Dermis blood vessel endothelial cell (primary cell): ENCODE data around the gene MPP2. TPM values are rescaled to one million over a fixed set of nuclear protein-coding genes. Genes with fewer than 3 reads are reported as not detected.
"Not testable (repeated sequence)": the region's sequence is repeated elsewhere in the genome, so short reads cannot be mapped to it uniquely, and the experiment has no call there.

Source experiments
- DNase-seq: peaks from one replicate; pipeline ENCODE4 v3.0.0; 2010
- total RNA-seq: library from RNA; depleted of rRNA; stranded (reverse); fragments of >200 nt; gene quantifications from 2 replicates; pipeline ENCODE4 v1.2.3, GENCODE V29; 2014

The MPP2 gene
- total RNA-seq, 1 donor from 2014 or later, result 0.34 TPM

DNA sequence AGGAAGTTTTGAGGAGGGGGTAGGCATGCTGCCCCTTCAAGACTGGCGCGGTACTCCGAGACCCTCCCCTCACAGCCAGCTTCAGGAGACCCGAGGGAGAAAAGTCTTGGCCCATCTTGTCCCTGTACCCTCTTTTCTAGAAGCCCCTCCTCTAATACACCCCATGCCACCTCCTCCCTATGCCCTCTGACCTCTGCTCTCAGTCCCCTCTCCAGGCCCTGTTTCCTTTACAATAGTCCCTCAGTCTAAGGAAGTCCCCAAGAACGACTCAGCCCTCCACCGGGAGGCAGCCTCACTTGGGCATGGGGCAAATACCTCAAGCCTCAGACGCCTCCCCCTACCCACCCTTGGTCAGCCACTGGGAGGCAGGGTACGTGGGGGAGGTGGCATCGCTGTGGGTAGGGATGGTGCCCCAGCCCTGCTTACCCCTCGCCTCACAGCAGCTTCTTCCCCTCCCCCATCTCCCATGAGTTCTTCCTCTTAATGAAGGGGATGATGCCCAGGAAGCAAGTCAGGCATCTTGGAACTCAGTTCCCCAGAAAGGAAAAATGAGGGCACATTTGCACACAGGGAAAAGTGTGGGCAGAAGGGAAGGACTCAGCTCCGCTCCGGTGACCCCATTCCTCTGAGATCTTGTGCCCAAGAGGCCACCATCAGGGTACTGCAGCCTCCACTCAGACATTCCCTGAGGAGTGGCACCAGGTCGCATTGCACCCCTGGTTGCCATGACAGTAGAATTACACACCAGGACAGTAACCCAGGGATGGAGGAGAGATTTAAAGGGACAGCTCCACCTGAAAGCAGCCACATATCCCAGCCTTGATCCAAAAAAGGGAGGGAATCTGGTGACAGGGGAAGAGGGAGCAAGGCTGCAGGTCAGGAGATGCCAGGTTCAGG lies 6.2 kb downstream of the MPP2 start:
- no peak for DNase-seq

GRCh38 chr17:43900183-43900857 lies 7.0 kb downstream of the MPP2 start:
- DNase-seq, result peak; percentile 89

DNA sequence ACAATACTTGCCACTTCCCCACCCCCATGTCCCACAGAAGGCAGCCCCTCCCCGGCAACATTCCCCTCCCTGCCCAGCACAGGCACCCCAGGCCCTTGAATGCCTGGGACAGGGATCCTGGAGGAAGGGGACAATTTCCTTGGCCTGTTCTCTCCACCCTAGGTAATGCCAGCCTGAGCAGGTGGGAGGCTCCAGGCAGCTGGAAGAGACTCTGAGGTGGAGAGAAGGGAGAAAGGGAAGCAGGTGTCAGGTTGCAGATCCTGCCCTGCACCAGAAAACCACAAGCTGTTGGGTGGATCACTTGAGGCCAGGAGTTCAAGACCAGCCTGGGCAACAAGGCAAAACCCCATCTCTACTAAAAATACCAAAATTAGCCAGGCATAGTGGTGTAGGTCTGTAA lies 8.9 kb downstream of the MPP2 start:
- no peak for DNase-seq

- DNase-seq, result no peak
Observed at GRCh38 chr17:43897831-43898230, 9.5 kb downstream of the MPP2 start.

DNA sequence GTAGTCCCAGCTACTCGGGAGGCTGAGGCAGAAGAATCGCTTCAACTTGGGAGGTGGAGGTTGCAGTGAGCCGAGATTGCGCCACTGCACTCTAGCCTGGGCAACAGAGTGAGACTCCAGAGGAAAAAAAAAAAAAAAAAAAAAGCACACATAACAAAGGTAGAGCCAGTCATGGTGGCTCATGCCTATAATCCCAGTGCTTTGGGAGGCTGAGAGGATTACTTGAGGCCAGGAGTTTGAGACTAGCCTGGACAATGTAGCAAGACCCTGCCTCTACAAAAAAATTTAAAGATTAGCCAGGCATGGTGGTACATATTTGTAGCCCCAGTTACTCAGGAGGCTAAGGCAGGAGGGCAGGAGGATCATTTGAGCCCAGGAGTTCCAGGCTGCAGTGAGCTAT lies 12.8 kb downstream of the MPP2 start:
- not testable (repeated sequence) for DNase-seq

GRCh38 chr17:43892647-43892952 lies 14.7 kb downstream of the MPP2 start:
- DNase-seq, result no peak

DNA sequence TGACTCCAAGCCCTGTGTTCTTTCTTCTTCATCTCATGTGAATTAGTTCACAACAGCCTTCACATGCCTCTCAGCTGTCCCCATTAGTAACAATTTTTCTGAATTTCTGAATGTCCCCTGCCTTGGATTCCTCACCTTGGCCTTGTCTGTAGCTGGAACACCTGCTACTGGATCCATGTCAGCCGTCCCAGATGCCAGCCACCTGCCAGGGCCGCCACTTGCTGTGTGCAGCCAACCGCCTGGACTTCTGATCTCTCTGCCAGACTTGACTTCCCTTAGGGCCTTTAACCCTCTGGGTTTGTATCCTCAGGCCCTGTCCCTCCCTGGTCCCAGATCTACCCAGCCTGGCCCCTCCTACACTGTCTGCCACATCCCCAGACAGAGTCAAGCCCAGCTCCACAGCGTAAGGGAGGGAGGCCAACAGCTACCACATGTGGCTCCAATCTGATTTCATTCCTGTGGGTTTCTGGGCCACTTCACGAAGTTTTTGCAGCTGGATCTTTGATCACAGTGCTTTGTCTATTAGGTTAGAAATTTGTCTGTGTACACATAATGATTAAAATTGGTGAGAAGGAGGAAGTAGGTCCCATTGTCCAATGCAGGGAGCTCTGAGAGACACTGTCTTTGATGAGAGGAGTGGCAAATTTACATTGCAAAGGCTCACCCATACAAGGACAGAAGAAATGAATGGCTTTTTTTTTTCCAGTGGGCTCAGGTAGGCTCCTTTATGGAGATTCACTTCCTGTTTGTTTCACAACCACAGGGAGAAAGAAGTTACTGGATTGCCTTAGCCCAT lies 15.3 kb downstream of the MPP2 start:
- no peak for DNase-seq

DNA sequence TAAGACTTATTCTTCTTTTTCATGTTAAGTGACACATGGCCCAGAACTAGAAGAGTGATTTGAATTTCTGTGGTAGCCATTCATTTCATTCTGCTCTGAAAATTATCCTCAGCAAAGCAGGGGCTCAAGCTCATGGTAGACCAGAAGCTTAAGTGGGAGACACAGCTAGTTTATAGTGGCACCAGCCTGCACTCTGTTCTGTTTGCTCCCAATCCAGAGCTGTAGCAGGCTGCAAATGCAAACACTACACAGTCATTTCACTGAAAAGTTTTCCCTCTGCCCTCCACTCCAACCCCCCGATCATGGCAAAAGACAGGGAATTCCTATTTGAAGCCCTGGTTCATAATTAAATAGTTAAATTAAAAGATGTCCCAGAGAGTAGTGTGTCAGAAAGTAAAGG lies 17.1 kb downstream of the MPP2 start:
- no peak for DNase-seq

GRCh38 chr17:43888548-43888947 lies 18.8 kb downstream of the MPP2 start:
- DNase-seq, result no peak

DNA sequence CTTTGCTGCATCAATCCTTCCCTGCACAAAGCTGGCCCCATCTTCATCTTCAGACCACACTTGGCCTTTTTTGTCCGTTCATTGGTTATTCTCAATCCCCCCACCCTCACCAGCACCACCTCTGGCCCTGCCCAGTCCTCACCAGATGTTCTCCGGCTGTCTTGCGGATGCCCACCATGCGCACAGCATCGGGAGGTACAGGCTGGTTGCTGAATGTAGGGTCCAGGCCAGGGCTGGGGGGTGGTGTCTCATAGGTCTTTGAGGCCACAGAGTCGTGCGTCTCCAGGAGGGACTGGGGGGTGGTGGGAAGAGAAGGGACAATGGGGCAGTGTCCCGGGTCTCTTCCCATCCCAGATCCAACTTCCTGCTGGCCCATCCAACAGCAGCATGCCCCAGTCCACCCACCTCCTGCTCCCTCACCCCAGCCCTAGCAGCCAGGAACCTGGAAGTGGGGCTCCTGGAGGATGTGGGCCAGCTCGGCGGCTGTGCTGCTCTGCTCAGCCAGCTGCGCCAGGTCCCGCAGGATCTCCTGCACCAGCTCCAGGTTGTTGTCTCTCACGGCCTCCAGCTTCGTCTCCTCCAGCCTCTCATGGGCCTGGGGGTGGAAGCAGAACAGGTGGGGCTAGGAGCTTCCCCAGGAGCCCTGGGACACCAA lies 24.4 kb downstream of the MPP2 start:
- no peak for DNase-seq

GRCh38 chr17:43881758-43882505 lies 25.4 kb downstream of the MPP2 start:
- DNase-seq, result no peak

DNA sequence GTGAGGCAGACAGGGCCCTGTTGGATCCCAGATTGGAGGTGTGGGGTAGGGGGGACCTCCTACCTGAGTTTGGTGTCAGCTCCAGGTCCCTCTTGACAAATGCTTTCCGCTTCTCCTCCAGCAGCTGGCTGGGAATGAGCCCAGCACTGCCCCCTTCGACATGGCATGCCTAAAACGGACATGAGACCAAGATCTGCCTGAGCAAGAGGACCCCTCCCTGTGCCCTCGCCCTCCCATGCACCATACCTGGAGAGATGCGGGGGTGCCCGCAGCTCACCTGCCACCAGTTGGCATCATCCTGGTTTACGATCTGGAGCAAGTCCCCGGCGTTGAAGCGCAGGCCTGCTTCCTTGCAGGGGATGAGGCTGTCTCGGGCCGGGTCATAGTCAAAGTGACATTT lies 26.2 kb downstream of the MPP2 start:
- no peak for DNase-seq

GRCh38 chr17:43880420-43880991 lies 26.8 kb downstream of the MPP2 start:
- DNase-seq, result peak; percentile 62

DNA sequence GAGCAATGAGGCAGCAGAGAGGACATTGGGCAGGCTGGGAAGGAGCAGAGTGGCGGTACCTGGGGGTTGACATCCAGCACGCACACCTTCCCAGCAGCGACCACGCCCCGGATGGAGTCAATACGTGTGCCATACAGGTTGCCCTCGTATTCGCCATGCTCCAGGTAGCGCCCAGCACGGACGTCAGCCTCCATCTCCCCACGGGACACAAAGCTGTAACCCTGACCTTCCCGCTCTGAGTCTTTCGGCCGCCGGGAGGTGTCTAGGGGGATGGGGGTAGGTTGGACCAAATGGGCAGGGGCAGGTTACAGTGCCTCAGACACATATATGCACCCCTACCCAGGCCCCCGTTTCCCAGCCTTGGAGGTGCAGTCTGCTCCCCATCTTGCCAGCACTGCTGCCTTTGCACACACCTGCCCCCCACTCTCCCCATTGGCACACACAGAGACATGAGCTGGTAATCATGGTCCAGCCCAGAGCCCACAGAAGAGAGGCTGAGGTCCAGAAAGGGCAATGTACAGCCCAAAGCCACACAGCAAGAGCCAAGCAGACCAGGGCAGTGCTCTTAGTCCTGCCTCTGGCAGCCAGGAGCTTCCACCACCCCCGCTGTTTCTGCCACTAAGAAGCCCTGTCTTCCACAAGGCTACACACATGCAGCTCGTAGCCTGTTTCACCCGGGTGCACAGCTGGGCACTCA lies 27.5 kb downstream of the MPP2 start:
- DNase-seq, result no peak

- peak; percentile 81 for DNase-seq
Observed at GRCh38 chr17:43878260-43879175, 28.8 kb downstream of the MPP2 start.

DNA sequence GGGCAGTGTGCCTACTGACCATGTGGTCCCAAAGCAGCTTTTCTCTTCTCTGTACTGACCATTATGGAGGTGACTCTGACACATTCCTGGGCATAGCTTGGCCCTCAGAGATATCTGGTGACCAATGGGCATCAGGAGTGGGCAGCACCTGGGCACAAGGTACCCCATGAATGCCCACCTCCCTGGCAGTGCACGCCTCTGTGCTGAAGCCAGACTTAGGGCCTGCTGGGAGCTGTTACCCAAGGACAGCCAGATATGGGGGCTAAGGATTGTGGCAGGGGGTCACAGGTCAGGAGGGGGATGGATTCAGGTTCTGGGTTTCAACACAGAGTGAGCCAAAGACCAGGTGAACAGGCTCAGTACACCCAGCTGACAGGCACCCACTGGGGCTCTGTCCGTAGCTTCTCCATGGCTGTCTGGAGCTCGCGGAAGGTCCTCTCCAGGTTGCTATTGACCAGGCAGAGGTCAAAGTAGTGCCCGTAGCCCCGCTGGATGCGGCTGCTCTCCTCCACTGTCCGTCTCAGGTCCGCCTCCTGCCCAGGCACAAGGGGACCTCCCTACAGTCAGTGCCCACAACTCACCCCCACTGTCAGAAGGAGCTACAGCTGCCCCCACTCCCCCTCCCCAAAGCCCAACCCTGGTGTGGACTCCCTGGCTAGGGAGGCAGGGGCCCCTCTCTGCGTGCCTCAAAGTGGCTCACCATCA lies 29.7 kb downstream of the MPP2 start:
- no peak for DNase-seq

DNA sequence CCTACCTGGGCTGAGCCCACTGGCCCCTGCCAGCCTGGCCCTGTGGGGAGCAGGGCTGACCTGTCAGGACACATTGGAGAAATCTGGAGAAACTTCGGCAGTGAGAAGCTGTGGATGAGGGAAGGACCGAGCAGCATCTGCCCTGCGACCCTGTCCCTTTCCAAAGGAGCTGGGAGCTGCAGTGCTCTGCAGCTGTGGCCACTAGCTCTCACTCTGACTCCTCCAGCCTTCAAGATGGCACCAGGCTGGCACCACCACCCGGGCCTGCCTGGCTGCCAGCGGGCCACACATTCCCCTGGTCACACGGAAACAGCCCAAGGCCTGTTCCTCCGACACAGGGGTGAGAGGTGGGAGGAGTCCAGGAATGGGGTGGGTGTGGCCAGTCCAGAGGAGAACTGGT lies 30.3 kb downstream of the MPP2 start:
- DNase-seq, result no peak

DNA sequence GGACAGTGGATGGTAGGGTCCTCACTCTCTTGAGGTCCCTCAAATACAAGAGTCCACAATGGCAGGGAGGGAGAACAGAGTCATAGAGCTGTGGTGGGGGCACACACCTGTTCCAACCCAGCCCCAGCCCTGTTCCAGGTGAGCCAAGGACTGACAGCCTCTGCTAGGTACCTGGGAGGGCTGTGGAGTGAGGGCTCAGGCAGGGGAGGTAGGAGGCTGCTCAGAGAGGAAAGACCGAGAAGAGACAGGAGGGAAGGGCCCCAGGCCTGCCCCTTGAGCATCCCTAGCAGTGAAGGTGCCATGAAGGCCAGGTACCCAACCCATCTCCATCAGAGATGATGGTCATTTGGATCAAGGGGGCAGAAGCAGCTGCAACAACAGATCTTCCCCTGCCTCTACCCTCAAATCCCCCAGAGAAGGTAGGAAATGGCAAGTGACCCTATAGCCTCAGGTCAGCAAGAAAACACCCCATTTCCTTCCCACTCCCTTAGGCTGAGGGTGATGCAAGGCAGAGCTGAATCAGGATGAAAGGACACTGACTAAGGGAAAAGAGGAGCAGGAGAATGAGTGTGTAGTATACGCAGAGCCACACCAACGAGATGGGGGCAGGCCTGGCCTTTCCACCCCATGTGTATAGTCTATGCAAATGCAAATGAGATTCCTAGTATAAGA lies 31.7 kb downstream of the MPP2 start:
- DNase-seq, result no peak

GRCh38 chr17:43874293-43874692 lies 33.0 kb downstream of the MPP2 start:
- DNase-seq, result no peak
